ENCODE data around the gene HENMT1.

GRCh38 chr1:108699375-108700332, 38.8 kb upstream of the HENMT1 start:
- TF ChIP-seq CTCF (IDR thresholded peaks at IDR 0.05) (no peak), POLR2A (IDR thresholded peaks at IDR 0.05) (no peak)

Measured in testis (tissue), 2 donors.